OCI-LY1 (cell line): ENCODE measurements around the gene HEXIM1.

Experiments used
- H2AFZ ChIP-seq: fragments of 200-600 bp; sonication (generic), shearing (Covaris generic); 2 replicates; pipeline ENCODE4 v1.6.0; 2014; ENCODE audit warnings: antibody characterized with exemption, mild to moderate bottlenecking, low read length
- H3F3A ChIP-seq: fragments of 200-600 bp; sonication (generic), shearing (Covaris generic); 2 replicates; pipeline ENCODE4 v1.6.0; 2014; ENCODE audit warnings: mild to moderate bottlenecking, antibody characterized with exemption, low read length, moderate library complexity; ENCODE audit not compliant: insufficient read depth
- H3K27ac ChIP-seq: fragments of 200-600 bp; sonication (generic); 2 replicates; pipeline ENCODE4 v1.5.1; 2014; ENCODE audit warnings: low read length, mixed run types, mild to moderate bottlenecking, low read depth; ENCODE audit not compliant: poor library complexity, severe bottlenecking
- H3K27me3 ChIP-seq: fragments of 200-600 bp; sonication (generic); 2 replicates; pipeline ENCODE4 v1.6.0; 2014; ENCODE audit warnings: antibody characterized with exemption, mild to moderate bottlenecking, low read length, moderate library complexity; ENCODE audit not compliant: insufficient read depth
- H3K36me3 ChIP-seq: fragments of 200-600 bp; sonication (generic); 2 replicates; pipeline ENCODE4 v1.6.1; 2014; ENCODE audit warnings: mild to moderate bottlenecking, antibody characterized with exemption, low read length, moderate library complexity, mixed read lengths; ENCODE audit not compliant: insufficient read depth
- H3K4me1 ChIP-seq: fragments of 200-600 bp; sonication (generic); 2 replicates; pipeline ENCODE4 v1.5.1; 2014; ENCODE audit warnings: mild to moderate bottlenecking, low read length, moderate library complexity; ENCODE audit not compliant: insufficient read depth, severe bottlenecking
- H3K4me2 ChIP-seq: fragments of 200-600 bp; sonication (generic), shearing (Covaris generic); 2 replicates; pipeline ENCODE4 v1.6.1; 2014; ENCODE audit warnings: low read length
- H3K4me3 ChIP-seq: fragments of 200-600 bp; sonication (generic); 2 replicates; pipeline ENCODE4 v1.5.1; 2014; ENCODE audit warnings: low read length, low read depth, mild to moderate bottlenecking, mixed read lengths; ENCODE audit not compliant: poor library complexity, severe bottlenecking
- H3K79me2 ChIP-seq: fragments of 200-600 bp; shearing (Covaris generic); 2 replicates; pipeline ENCODE4 v1.6.1; 2016; ENCODE audit warnings: mixed run types, low read length, mixed read lengths; ENCODE audit not compliant: insufficient read depth
- H3K9ac ChIP-seq: fragments of 200-600 bp; sonication (generic), shearing (Covaris generic); 2 replicates; pipeline ENCODE4 v1.6.1; 2014; ENCODE audit warnings: mild to moderate bottlenecking, low read length, mixed read lengths
- H3K9me2 ChIP-seq: fragments of 200-600 bp; sonication (generic), shearing (Covaris generic); 2 replicates; pipeline ENCODE4 v1.6.1; 2014; ENCODE audit warnings: low read depth, mild to moderate bottlenecking, low read length, mixed read lengths
- H3K9me3 ChIP-seq: fragments of 200-600 bp; shearing (Covaris generic); 2 replicates; pipeline ENCODE4 v1.6.1; 2014; ENCODE audit warnings: low read length, mixed read lengths
- H4K20me1 ChIP-seq: fragments of 200-600 bp; sonication (generic), shearing (Covaris generic); 2 replicates; pipeline ENCODE4 v1.6.0; 2016; ENCODE audit warnings: mild to moderate bottlenecking, low read length; ENCODE audit not compliant: insufficient read depth
- CTCF ChIP-seq: fragments of 200-600 bp; sonication (generic), shearing (Covaris generic); IDR thresholded peaks from 2 replicates; pipeline ENCODE4 v1.5.1; 2017; ENCODE audit warnings: mild to moderate bottlenecking, antibody characterized with exemption, low read length, moderate library complexity, mixed read lengths
- EZH2 ChIP-seq: fragments of 200-600 bp; sonication (generic), shearing (Covaris generic); IDR thresholded peaks from 2 replicates; pipeline ENCODE4 v1.8.0; 2017; ENCODE audit warnings: borderline replicate concordance, mixed run types, mild to moderate bottlenecking, antibody characterized with exemption, low read length, moderate library complexity, mixed read lengths

Gene HEXIM1

GRCh38 chr17:45147581-45148182 is 593 bp upstream of the HEXIM1 start:
- no peaks in the 10 kb centered on the region for H3K9me2 ChIP-seq
- peak overlapping the region; percentile 56 for H3K4me2 ChIP-seq
- no peaks in the 10 kb centered on the region for H3K9me3 ChIP-seq
- TF ChIP-seq EZH2 = no peak
- no peak for TF ChIP-seq CTCF
- H3K4me1 ChIP-seq = peaks cover 51% of the 10 kb centered on the region
- H3K36me3 ChIP-seq = no peaks in the 10 kb centered on the region
- peak overlapping the region; percentile 72 for H3K4me3 ChIP-seq
- no peaks in the 10 kb centered on the region for H4K20me1 ChIP-seq
- H3F3A ChIP-seq = peaks cover 9% of the 10 kb centered on the region; the same call in 1 of the 2 replicates
- peak overlapping the region; percentile 83 for H3K27ac ChIP-seq
- H2AFZ ChIP-seq = no peak overlapping the region
- H3K79me2 ChIP-seq = no peaks in the 10 kb centered on the region
- no peaks in the 10 kb centered on the region for H3K27me3 ChIP-seq
- H3K9ac ChIP-seq = peak overlapping the region; percentile 63

DNA sequence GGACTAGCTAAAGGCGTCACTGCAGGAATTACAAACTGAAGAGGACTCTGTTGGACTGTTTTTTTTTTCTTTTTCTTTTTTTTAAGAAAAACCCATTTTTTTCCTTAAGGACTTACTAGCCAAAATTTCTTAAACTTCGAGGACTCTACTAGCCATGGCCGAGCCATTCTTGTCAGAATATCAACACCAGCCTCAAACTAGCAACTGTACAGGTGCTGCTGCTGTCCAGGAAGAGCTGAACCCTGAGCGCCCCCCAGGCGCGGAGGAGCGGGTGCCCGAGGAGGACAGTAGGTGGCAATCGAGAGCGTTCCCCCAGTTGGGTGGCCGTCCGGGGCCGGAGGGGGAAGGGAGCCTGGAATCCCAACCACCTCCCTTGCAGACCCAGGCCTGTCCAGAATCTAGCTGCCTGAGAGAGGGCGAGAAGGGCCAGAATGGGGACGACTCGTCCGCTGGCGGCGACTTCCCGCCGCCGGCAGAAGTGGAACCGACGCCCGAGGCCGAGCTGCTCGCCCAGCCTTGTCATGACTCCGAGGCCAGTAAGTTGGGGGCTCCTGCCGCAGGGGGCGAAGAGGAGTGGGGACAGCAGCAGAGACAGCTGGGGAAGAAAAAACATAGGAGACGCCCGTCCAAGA is 878 bp downstream of the HEXIM1 start:
- peaks cover 46% of the 10 kb centered on the region for H3K4me1 ChIP-seq
- TF ChIP-seq EZH2 = no peak
- peak; percentile 87 for TF ChIP-seq CTCF
- peak overlapping the region; percentile 51 for H3K9ac ChIP-seq
- no peaks in the 10 kb centered on the region for H3K27me3 ChIP-seq
- no peaks in the 10 kb centered on the region for H3K36me3 ChIP-seq
- no peak overlapping the region for H2AFZ ChIP-seq
- H3K79me2 ChIP-seq = no peaks in the 10 kb centered on the region
- no peaks in the 10 kb centered on the region for H3K9me2 ChIP-seq
- peak overlapping the region; percentile 82 for H3K4me2 ChIP-seq
- no peaks in the 10 kb centered on the region for H3K9me3 ChIP-seq
- H4K20me1 ChIP-seq = no peaks in the 10 kb centered on the region
- peaks cover 9% of the 10 kb centered on the region; the same call in 1 of the 2 replicates for H3F3A ChIP-seq
- H3K27ac ChIP-seq = no peak overlapping the region
- H3K4me3 ChIP-seq = peak overlapping the region; percentile 57

DNA sequence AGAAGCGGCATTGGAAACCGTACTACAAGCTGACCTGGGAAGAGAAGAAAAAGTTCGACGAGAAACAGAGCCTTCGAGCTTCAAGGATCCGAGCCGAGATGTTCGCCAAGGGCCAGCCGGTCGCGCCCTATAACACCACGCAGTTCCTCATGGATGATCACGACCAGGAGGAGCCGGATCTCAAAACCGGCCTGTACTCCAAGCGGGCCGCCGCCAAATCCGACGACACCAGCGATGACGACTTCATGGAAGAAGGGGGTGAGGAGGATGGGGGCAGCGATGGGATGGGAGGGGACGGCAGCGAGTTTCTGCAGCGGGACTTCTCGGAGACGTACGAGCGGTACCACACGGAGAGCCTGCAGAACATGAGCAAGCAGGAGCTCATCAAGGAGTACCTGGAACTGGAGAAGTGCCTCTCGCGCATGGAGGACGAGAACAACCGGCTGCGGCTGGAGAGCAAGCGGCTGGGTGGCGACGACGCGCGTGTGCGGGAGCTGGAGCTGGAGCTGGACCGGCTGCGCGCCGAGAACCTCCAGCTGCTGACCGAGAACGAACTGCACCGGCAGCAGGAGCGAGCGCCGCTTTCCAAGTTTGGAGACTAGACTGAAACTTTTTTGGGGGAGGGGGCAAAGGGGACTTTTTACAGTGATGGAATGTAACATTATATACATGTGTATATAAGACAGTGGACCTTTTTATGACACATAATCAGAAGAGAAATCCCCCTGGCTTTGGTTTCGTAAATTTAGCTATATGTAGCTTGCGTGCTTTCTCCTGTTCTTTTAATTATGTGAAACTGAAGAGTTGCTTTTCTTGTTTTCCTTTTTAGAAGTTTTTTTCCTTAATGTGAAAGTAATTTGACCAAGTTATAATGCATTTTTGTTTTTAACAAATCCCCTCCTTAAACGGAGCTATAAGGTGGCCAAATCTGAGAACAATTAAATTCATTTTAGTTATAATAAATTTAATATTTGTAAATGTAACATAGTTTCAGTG is 1.7 kb downstream of the HEXIM1 start:
- H2AFZ ChIP-seq = no peak overlapping the region
- no peaks in the 10 kb centered on the region for H4K20me1 ChIP-seq
- no peaks in the 10 kb centered on the region for H3K9me2 ChIP-seq
- TF ChIP-seq EZH2 = no peak
- TF ChIP-seq CTCF = no peak
- peaks cover 9% of the 10 kb centered on the region; the same call in 1 of the 2 replicates for H3F3A ChIP-seq
- no peaks in the 10 kb centered on the region for H3K79me2 ChIP-seq
- H3K27ac ChIP-seq = no peak overlapping the region
- no peaks in the 10 kb centered on the region for H3K36me3 ChIP-seq
- H3K9ac ChIP-seq = peak overlapping the region; percentile 51; the same call in 1 of the 2 replicates
- peaks cover 40% of the 10 kb centered on the region for H3K4me1 ChIP-seq
- H3K4me3 ChIP-seq = peak overlapping the region; percentile 57
- no peaks in the 10 kb centered on the region for H3K27me3 ChIP-seq
- no peaks in the 10 kb centered on the region for H3K9me3 ChIP-seq
- H3K4me2 ChIP-seq = peak overlapping the region; percentile 82
